Esophagus muscularis mucosa (tissue), 3 donors: ENCODE measurements around the gene GPBAR1.
A peak's percentile ranks its signal among the peaks of the same experiment; 100 is the strongest.

Experiments used
- CTCF ChIP-seq, 3 experiments: fragments of 200-600 bp in 2 of 3; fragments of 450-650 bp in 1 of 3; sonication (generic) in 2 of 3; IDR thresholded peaks; one replicate each; pipeline ENCODE4 v1.5.1; 2017 to 2019; ENCODE audit warnings: antibody characterized with exemption in 3 of 3, mild to moderate bottlenecking in 2 of 3, moderate library complexity in 1 of 3
- EP300 ChIP-seq: sonication (generic); formaldehyde crosslinking; IDR thresholded peaks from one replicate; pipeline ENCODE4 v1.6.1; 2017; ENCODE audit warnings: antibody characterized with exemption

GRCh38 chr2:218301176-218301819 lies 40.5 kb downstream of the GPBAR1 start:
- TF ChIP-seq CTCF (IDR thresholded peaks at IDR 0.05), result peak; percentile 97 to 99 (median 98)
- no peak for TF ChIP-seq EP300
